K562 treated with DMSO at 1 percent for 12 hours (cell line): ENCODE data around the gene BOK. TPM values are rescaled to one million over a fixed set of nuclear protein-coding genes. Genes with fewer than 3 reads are reported as not detected.

Experiments used
- total RNA-seq: library from RNA; unstranded; fragments of 300-600 nt; gene quantifications from 2 replicates; pipeline ENCODE4 v1.2.3, GENCODE V29; 2022; ENCODE audit not compliant: insufficient read depth

The BOK gene
- total RNA-seq: 2.0 and 2.1 TPM in 2 replicates

GRCh38 chr2:241558532-241559322 is at the start of gene BOK:
Gene BOK (plus strand): TSS chr2:241558745. CDS start chr2:241559484, 739 bp downstream.

Other genes starting within 250 kb of the BOK start
- 86.9 and 149 TPM in 2 replicates for gene HDLBP, start 243.1 kb upstream of the BOK start, total RNA-seq
- 37.4 and 100 TPM in 2 replicates for gene SEPTIN2, start 242.8 kb upstream of the BOK start, total RNA-seq
- gene FARP2, start 202.5 kb upstream of the BOK start, total RNA-seq: 4.6 and 20.2 TPM in 2 replicates
- 72.7 and 78.1 TPM in 2 replicates for gene STK25, start 50.2 kb upstream of the BOK start, total RNA-seq
- 34.7 and 35.5 TPM in 2 replicates for gene THAP4, start 78.4 kb downstream of the BOK start, total RNA-seq
- 54.4 and 62.5 TPM in 2 replicates for gene ATG4B, start 78.9 kb downstream of the BOK start, total RNA-seq
- 99.0 and 131 TPM in 2 replicates for gene DTYMK, start 128.1 kb downstream of the BOK start, total RNA-seq
- 9.3 and 22.2 TPM in 2 replicates for gene ING5, start 143.3 kb downstream of the BOK start, total RNA-seq
- 7.8 and 12.0 TPM in 2 replicates for gene D2HGDH, start 175.9 kb downstream of the BOK start, total RNA-seq
- not detected in 2 replicates for gene GAL3ST2, start 218.1 kb downstream of the BOK start, total RNA-seq